Islet of Langerhans (tissue), 1 donor: ENCODE results near the gene SCRT2.
"Not testable (repeated sequence)": the region's sequence is repeated elsewhere in the genome, so short reads cannot be mapped to it uniquely, and the experiment has no call there.

ENCODE experiments used
- FAIRE-seq: peaks from one replicate; lab custom pipeline; 2011; peaks lifted over from hg19 to GRCh38; lab: Jason Lieb, UNC

Gene SCRT2

DNA sequence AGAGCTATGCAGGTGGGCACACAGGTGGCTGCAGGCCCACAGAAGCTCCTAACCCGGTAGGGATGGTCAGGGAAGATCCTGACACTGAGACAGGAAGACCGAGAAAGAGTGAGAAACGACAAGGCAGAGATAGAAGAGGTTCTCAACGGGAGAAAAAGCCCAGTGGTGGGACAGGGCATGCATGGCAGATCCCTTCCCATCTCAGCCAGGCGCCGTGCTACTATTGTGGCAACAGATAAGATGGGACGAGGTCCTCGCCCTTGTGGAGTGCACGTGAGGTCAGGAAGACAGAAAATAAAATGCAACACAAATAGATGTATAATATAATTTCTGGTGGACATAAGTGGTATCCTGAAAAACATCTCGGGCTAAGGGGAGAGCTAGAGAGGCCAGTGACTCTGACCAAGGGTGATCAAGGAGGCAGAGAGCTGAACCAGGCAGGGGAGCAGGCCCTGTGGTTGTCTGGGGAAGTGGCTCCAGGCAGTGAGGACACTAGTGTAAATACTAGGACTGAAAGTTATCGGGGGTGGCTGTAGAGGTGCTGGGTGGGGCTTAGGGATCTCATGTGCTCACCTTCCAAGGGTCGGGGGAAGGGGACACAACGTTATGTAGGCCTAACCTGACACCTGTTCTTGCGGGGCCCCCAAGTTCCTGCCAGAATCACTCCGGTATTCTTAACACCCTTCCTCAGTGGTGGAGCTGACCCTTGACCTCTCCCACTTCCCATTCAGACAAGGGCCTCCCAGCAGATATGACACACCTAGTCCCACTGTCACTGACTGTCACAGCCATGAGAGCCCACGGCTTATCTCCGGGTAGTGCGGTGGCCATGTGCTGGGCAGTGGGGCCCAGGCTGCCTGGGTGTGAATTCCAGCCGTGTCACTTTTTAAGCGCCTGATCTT, 23.6 kb downstream of the SCRT2 start:
- no peak for FAIRE-seq

- FAIRE-seq: no peak
Observed at GRCh38 chr20:650954-651353, 24.6 kb downstream of the SCRT2 start.

DNA sequence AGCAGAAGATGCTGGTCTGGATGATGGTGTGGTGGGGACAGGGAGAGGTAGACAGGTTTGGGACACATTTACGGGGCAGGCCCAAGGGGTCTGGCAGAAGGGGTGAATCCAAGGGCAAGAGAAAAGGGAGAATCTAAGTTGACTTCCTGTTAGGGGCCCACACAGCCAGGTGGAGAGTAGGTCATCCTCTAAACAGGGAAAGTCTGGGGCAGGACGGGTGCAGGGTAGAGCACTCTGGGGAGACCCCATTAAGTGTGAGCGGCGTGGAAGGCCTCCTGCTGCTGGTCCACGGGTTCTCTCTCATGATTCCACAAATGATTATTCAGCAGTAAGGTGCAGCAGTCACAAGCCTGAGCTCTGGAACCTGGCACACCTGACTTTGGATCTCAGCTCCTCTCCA, 25.3 kb downstream of the SCRT2 start:
- FAIRE-seq: no peak

DNA sequence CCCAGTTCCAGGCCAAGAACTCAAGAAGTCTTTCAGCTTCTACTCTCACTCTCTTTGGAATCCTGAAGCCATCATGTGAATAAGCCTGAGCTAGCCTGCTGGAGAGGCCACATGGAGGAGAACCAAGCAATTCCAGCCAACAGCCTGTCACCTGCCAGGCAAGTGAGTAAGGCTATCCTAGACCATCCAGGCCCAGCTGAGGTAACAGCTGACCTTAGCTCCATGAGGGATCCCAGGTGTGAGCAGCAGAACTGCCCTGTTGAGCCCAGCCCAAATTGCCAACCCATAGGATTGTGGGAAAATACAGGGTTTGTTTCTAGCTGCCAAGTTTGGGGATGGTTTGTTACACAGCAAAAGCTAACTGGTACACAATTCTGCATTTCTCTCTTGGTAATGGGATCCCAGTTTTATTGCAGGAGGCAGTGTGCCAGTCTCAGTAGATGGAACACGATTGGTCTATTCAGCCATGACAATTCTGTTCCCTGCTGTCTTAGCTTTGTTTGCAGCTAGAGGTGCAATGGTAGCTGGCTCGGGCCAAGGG, 28.1 kb downstream of the SCRT2 start:
- no peak for FAIRE-seq

DNA sequence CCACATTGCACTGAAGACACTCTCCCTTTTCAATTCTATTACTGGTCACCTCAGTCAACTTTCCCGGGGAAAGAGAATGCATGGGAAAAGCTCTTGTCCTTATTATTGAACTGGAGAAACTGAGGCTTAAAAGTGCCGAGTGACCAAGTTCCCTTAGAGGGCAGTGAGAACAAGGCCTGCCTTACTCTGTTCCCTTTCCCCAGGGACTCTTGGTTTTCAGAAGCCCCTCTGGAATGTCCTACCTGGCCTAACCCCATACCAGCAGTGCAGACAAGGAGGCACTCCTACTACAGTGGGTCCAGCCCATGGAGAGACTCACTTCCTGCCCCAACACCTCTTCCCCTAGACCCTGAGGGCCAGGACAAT, 28.8 kb downstream of the SCRT2 start:
- FAIRE-seq: no peak

- no peak for FAIRE-seq
Observed at GRCh38 chr20:646107-646867, 29.3 kb downstream of the SCRT2 start.

DNA sequence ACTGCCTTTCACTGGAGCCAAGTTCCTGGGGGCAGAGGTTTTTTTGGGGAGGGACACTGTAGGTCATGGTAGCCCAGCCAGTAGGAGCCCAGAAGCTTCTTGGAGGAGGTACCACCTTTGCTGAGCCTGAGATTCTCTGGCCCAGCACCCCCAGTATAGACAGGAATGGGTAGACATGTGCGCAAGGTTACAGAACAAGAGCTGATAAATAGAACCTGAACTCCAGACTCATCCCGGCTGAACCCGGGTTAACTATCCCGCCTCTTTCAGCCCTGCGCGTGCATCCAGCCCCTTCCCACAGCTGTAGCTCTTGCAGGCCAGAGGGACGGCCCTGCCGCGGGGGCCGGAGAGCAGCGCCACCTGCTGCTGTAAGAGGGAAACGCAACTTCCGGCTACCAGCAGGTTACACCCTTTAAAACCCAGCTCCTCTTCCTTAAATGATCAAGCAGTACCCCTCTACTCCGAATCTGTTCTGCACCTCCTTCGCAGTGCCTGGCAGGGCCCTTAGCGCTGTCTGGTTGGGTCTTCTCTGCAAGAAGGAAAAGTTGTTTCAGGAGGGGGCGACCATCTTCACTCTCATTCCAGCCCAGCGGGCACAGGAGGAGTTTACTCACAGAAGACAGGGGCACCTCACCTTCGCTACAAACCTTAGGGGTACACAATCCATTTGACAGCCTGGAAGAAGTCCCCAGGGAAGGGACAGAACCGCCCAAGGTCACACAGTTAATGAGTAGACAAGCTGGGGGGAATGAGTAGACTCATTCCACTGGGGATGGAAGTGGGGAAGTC, 30.1 kb downstream of the SCRT2 start:
- FAIRE-seq: no peak

GRCh38 chr20:644692-645317, 30.8 kb downstream of the SCRT2 start:
- FAIRE-seq: no peak

- no peak for FAIRE-seq
Observed at GRCh38 chr20:642398-643174, 33.0 kb downstream of the SCRT2 start.

- FAIRE-seq: not testable (repeated sequence)
Observed at GRCh38 chr20:642013-642397, 33.6 kb downstream of the SCRT2 start.

DNA sequence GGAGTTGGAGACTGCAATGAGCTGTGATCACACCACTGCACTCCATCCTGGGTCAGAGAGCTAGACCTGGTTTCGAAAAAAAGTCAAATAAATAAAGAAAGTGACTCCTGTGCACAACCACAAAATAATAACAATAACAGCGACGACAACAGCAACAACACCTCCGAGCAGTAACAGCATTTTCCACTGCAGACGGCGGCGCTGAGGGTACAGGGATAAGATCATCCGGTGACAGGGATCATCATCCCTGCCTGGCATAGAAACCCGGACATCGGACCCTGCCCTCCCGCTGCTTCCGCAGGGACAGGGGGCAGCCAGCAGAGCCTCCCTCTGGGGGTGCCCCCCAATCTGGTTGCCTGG, 34.1 kb downstream of the SCRT2 start:
- no peak for FAIRE-seq

GRCh38 chr20:640674-641515, 34.7 kb downstream of the SCRT2 start:
- FAIRE-seq: no peak

GRCh38 chr20:638579-638978, 37.0 kb downstream of the SCRT2 start:
- no peak for FAIRE-seq

- no peak for FAIRE-seq
Observed at GRCh38 chr20:637559-637958, 38.0 kb downstream of the SCRT2 start.

DNA sequence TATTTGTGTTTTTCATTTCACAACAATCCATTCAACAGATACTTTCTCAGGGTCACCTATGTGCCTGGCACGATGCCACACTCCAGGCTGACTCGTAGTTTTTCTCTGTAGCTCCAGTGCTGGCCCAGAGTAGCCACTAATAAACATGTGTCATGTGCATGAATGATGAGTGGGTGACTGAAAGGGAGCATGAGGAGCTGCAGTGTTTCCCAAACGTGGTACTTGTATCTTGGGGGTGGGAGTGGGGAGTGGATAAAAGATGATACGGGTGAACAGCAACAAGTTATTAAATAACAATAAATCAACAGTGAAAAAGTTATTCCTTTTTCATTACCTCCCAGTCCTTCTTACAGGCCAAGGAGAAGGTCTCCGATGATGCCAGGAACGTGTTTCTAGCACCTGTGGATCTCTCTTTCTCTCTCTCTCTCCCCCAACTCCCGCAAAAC, 39.7 kb downstream of the SCRT2 start:
- no peak for FAIRE-seq

DNA sequence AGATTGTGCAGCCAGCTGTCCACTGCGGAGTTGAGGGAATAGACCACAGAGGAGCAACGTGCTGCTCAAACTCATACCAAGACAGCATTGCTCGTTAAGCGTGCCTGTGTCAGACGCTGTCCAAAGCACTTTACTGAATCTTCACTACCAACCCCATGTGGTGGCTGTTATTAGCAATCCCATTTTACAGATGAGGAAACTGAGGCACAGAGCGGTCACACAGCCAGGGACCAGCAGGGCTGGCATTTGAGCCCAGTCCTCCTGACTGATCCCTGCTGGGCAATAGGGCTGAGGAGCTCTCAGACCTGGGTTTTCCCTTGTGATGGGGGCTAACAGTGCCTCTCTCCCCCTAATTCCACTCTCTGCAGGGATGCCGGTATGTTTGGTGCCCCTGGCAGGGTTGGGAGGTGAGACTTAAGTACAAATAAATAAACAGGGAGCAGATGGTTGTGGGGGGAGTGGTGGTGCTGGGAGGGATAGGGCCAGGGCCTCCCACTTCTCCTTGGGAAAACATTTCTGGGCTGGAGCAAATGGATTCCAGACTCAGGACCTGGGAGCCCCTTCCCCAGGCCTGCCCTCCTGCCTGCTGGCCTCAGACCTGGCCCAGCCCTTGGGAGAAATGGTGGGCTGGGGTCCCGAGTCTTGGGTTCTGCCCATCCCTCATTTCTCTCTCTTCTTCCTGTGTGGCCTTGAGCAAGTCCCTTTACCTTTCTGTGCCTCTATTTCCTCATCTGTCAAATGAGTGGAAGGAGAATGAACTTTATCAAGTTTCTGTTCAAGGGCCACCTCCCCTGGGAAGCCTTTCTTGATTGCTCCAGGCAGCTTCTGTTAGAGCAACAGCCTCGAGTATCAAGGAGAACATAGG, 40.3 kb downstream of the SCRT2 start:
- FAIRE-seq: no peak

DNA sequence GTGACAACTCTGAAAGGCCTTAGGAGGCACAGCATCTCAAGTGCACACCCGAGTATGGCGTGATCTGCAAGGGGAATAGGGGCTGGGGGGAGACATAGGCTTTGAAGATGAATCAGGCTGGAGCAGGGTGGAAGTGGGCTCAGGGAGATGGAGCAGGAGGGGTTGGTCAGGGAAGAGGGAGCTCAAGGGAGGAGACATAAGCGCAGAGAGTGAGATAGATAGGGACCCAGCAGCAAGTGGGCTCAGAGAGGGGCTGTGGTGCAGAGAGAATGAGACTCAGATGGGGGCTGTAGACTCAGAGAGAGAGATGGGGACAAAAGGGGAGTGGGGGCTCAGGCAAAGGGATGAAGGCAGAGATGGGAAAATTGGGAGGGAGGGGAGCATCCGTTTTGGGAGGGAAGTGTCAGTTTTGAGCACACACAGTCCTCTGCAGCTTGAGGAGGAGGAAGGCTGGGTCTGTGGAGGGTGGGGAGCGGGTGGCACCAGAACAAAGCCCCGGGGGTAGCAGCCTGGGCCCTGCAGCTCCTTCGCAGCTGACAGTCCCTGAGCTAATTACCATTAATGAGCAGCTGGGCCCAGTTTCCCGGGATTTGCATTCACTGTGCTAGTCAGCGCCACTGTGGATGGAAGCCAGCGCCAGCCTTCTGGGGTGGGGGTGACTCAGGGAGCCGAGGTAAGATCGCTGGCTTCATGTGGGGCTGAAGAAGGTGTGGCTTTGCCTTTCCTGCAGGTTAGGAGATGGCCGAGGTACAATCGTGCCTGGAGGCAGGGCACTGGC, 41.3 kb downstream of the SCRT2 start:
- FAIRE-seq: no peak

DNA sequence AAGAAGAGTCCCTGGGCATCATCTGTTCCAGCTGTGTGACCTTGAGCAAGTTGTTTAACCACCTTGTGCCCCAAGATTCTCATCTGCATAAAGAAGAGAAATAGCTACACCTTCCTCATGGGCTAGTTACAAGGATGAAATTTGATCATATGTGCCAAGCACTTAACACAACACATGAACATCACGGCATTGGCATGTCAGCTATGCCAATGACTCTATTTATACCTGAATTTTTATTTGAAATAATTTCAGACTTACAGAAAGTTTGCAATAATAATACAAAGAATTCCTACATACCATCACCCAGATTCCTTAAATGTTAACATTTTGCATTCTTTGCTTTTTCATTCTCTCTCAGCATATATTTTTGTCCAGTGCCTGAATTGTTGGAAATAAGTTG, 44.5 kb downstream of the SCRT2 start:
- FAIRE-seq: no peak

DNA sequence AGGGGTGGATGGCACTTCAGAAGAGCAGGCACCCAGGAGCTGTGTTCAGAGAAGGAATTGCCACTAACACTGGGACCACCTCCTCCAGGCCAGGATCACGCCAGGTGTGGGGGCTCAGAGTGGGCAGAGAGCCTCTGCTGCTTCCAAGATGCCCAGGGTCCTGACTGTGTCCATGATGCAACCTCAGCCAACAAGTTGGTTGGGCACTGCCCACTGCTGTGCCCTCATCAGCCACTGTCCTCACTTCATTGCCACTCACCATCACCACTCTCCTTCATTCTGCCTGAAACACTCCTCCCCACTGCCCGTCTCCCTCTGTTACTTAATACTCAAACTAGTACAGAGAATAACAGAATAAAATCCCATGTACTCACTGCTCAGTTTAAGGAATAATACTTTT, 49.0 kb downstream of the SCRT2 start:
- no peak for FAIRE-seq
